ENCODE results near the gene SLC7A14.

The SLC7A14 gene

GRCh38 chr3:170485696-170486095 is 100.2 kb downstream of the SLC7A14 start:
- Histone ChIP-seq H3K36me3 (replicated peaks; ENCODE audit: insufficient read depth, low read length) (no peaks in the 10 kb centered on the region), H4K20me1 (ENCODE audit: insufficient read depth, low read length) (no peaks in the 10 kb centered on the region), H3K9ac (ENCODE audit: low read length) (no peak overlapping the region), H3F3A (ENCODE audit: insufficient read depth, low read length) (no peaks in the 10 kb centered on the region), H3K4me2 (ENCODE audit: low read depth, low read length) (no peak overlapping the region), H3K9me3 (replicated peaks; ENCODE audit: insufficient read depth, low read length) (no peaks in the 10 kb centered on the region), H3K9me2 (replicated peaks; ENCODE audit: insufficient read depth, low read length) (no peaks in the 10 kb centered on the region), H3K79me2 (ENCODE audit: low read length) (no peaks in the 10 kb centered on the region), H3K4me3 (ENCODE audit: low read length) (no peak overlapping the region), H3K4me1 (ENCODE audit: low read length) (no peaks in the 10 kb centered on the region), H3K27ac (ENCODE audit: low read length) (no peak overlapping the region), H3K27me3 (replicated peaks; ENCODE audit: insufficient read depth, low read length) (no peaks in the 10 kb centered on the region), H2AFZ (ENCODE audit: low read length) (no peak overlapping the region)
- DNase-seq: no peak
- TF ChIP-seq EZH2phosphoT487 (IDR thresholded peaks at IDR 0.05; ENCODE audit: low read length) (no peak), EZH2 (optimal IDR thresholded peaks at IDR 0.05; ENCODE audit: low read depth, low read length) (no peak), CTCF (IDR thresholded peaks at IDR 0.05; ENCODE audit: low read length) (no peak)

- no peak overlapping the region for H3K27ac ChIP-seq (ENCODE audit: low read length)
- H2AFZ ChIP-seq (ENCODE audit: low read length): no peak overlapping the region
- no peaks in the 10 kb centered on the region for H4K20me1 ChIP-seq (ENCODE audit: insufficient read depth, low read length)
- no peaks in the 10 kb centered on the region for H3K9me3 ChIP-seq (replicated peaks; ENCODE audit: insufficient read depth, low read length)
- TF ChIP-seq EZH2phosphoT487 (IDR thresholded peaks at IDR 0.05; ENCODE audit: low read length) (no peak), EZH2 (optimal IDR thresholded peaks at IDR 0.05; ENCODE audit: low read depth, low read length) (no peak), CTCF (IDR thresholded peaks at IDR 0.05; ENCODE audit: low read length) (no peak)
- H3K4me3 ChIP-seq (ENCODE audit: low read length): no peak overlapping the region
- H3K4me1 ChIP-seq (ENCODE audit: low read length): no peaks in the 10 kb centered on the region
- no peaks in the 10 kb centered on the region for H3K27me3 ChIP-seq (replicated peaks; ENCODE audit: insufficient read depth, low read length)
- H3K36me3 ChIP-seq (replicated peaks; ENCODE audit: insufficient read depth, low read length): no peaks in the 10 kb centered on the region
- no peak for DNase-seq
- H3F3A ChIP-seq (ENCODE audit: insufficient read depth, low read length): no peaks in the 10 kb centered on the region
- no peaks in the 10 kb centered on the region for H3K79me2 ChIP-seq (ENCODE audit: low read length)
- H3K9me2 ChIP-seq (replicated peaks; ENCODE audit: insufficient read depth, low read length): no peaks in the 10 kb centered on the region
- H3K9ac ChIP-seq (ENCODE audit: low read length): no peak overlapping the region
- H3K4me2 ChIP-seq (ENCODE audit: low read depth, low read length): no peak overlapping the region
Measured at GRCh38 chr3:170485294-170485693, 100.6 kb downstream of the SLC7A14 start.

DNA sequence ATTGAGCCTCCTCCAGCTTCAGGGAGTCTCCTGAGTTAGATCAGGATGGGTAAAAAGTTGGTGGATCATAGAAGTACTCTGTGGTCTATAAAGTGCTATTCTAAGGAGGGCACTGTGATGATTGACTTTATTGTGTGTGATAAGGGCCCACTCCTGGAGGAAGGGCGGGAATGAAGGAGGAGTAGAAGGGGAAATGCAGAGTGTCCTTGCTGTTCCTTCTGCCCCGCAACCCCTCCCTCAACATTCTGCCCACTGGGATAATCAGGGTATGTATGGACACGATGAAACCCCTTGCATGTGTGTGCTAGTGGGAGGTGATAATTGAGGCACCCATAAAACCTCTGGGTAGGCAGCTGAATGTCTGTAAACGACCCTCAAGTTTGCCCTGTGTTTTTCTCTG is 101.0 kb downstream of the SLC7A14 start:
- no peaks in the 10 kb centered on the region for H3K9me3 ChIP-seq (replicated peaks; ENCODE audit: insufficient read depth, low read length)
- H3K4me2 ChIP-seq (ENCODE audit: low read depth, low read length): no peak overlapping the region
- no peak overlapping the region for H2AFZ ChIP-seq (ENCODE audit: low read length)
- H3K9ac ChIP-seq (ENCODE audit: low read length): no peak overlapping the region
- no peaks in the 10 kb centered on the region for H3K27me3 ChIP-seq (replicated peaks; ENCODE audit: insufficient read depth, low read length)
- TF ChIP-seq CTCF (IDR thresholded peaks at IDR 0.05; ENCODE audit: low read length): no peak
- no peak for TF ChIP-seq EZH2phosphoT487 (IDR thresholded peaks at IDR 0.05; ENCODE audit: low read length)
- no peak for TF ChIP-seq EZH2 (optimal IDR thresholded peaks at IDR 0.05; ENCODE audit: low read depth, low read length)
- no peak for DNase-seq
- H3F3A ChIP-seq (ENCODE audit: insufficient read depth, low read length): no peaks in the 10 kb centered on the region
- no peak overlapping the region for H3K27ac ChIP-seq (ENCODE audit: low read length)
- no peaks in the 10 kb centered on the region for H4K20me1 ChIP-seq (ENCODE audit: insufficient read depth, low read length)
- H3K9me2 ChIP-seq (replicated peaks; ENCODE audit: insufficient read depth, low read length): no peaks in the 10 kb centered on the region
- H3K4me3 ChIP-seq (ENCODE audit: low read length): no peak overlapping the region
- H3K79me2 ChIP-seq (ENCODE audit: low read length): no peaks in the 10 kb centered on the region
- no peaks in the 10 kb centered on the region for H3K4me1 ChIP-seq (ENCODE audit: low read length)
- H3K36me3 ChIP-seq (replicated peaks; ENCODE audit: insufficient read depth, low read length): no peaks in the 10 kb centered on the region
